HEK293T (cell line): ENCODE data around the gene HSPG2.

Source experiments
- ARNT ChIP-seq: fragments of 450-650 bp; IDR thresholded peaks from 2 replicates; pipeline ENCODE4 v1.6.1; 2017; ENCODE audit warnings: mild to moderate bottlenecking
- BHLHE40 ChIP-seq: fragments of 450-650 bp; IDR thresholded peaks from 2 replicates; pipeline ENCODE4 v1.6.1; 2016; ENCODE audit warnings: mild to moderate bottlenecking, moderate library complexity, borderline replicate concordance
- ELF4 ChIP-seq: fragments of 450-650 bp; IDR thresholded peaks from 2 replicates; pipeline ENCODE4 v1.6.1; 2017; ENCODE audit warnings: antibody characterized with exemption
- PKNOX1 ChIP-seq: fragments of 450-650 bp; IDR thresholded peaks from 2 replicates; pipeline ENCODE4 v1.6.1; 2016

- no peak for TF ChIP-seq ELF4
- no peak for TF ChIP-seq BHLHE40
- TF ChIP-seq PKNOX1: no peak
- no peak for TF ChIP-seq ARNT
These were observed 150.5 kb downstream of the HSPG2 start for GRCh38 chr1:21786640-21787039.
